ENCODE data around the gene BTN2A1. TPM values are rescaled to one million over a fixed set of nuclear protein-coding genes. Genes with fewer than 3 reads are reported as not detected.

Gene BTN2A1
- total and polyA plus RNA-seq, 9 of the 15 experiments (the other 6 are each of a cell fraction or from before 2014, with no cell fraction given) = 6.7 to 22.1 (median 16.4) TPM

- Histone ChIP-seq H3K4me1 (replicated peaks in 1 of 2; ENCODE audit: control insufficient read depth in 2 of 2, insufficient read depth in 2 of 2, low read length in 2 of 2) (peaks cover 32 to 56% of the 10 kb centered on the region in 2 experiments), H4K20me1 (replicated peaks; ENCODE audit: control insufficient read depth, insufficient read depth, low read length) (no peaks in the 10 kb centered on the region), H3K27ac (ENCODE audit: extremely low read depth, low read depth, low read length) (peak overlapping the region; percentile 55), H2AFZ (ENCODE audit: low read depth, low read length) (peak overlapping the region; percentile 53), H3K4me2 (ENCODE audit: insufficient read depth, low read length) (peak overlapping the region; percentile 40), H3K4me3 (no peak overlapping the region), H3K27me3 (ENCODE audit: control insufficient read depth in 2 of 2, insufficient read depth in 2 of 2, low read length in 2 of 2) (no peaks in the 10 kb centered on the region), H3K79me2 (ENCODE audit: control insufficient read depth, insufficient read depth, low read length) (no peaks in the 10 kb centered on the region), H3K9me3 (replicated peaks; ENCODE audit: control insufficient read depth, insufficient read depth, low read depth, low read length) (no peaks in the 10 kb centered on the region), H3K9ac (ENCODE audit: insufficient read depth in 1 of 2, low read depth in 2 of 2, low read length in 2 of 2) (peak overlapping the region in 1 of 2 experiments; percentile 20; a peak in 2 of 4 replicates), H3K9me1 (ENCODE audit: control insufficient read depth, insufficient read depth, low read length) (no peaks in the 10 kb centered on the region), H3K36me3 (ENCODE audit: control insufficient read depth, insufficient read depth, low read length) (no peaks in the 10 kb centered on the region)
- FAIRE-seq = peak; percentile 79
- intact Hi-C loops (cut with micrococcal nuclease) (no loop called here), in situ Hi-C loops (cut with MboI) (no loop called here)
- DNase-seq (ENCODE audit: extremely low read depth in 1 of 4, low spot score in 3 of 4) = peak in 2 of 4 experiments; percentile 65 to 77
- ChIA-PET CTCF (ENCODE audit: low intra/inter-chr PET ratio) (no interaction called here), POLR2A (interaction anchor here (1.1 to 1.6 kb wide), 2 partner anchors 34 to 290 kb away, joined by 4 to 5 read pairs; a partner anchor contains a TSS)
- ATAC-seq = peak; percentile 6; the same call in 2 of the 3 replicates
- no TSS peak for BruUV-seq (replicated peaks)
- WGBS (ENCODE audit: insufficient coverage, low coverage, missing lambda C conversion rate) = 4% methylated on average over 2 of the region's 2 CpGs
- peak; percentile 36; the same call in 1 of the 2 replicates for TF ChIP-seq SMARCA4 (IDR thresholded peaks at IDR 0.05)
- no peak for TF ChIP-seq FOXA3 (CRISPR knock-in tag; conservative IDR thresholded peaks at IDR 0.05 in 1 of 2, IDR thresholded peaks at IDR 0.05 in 1 of 2)
- TF ChIP-seq DIDO1 (tag; IDR thresholded peaks at IDR 0.05; ENCODE audit: low read depth) = no peak
- no peak for TF ChIP-seq GTF2A2 (tag; IDR thresholded peaks at IDR 0.05)
- 0 out of 2 replicates have a peak, but pooled peaks have one; percentile 46 for TF ChIP-seq SMARCA5 (IDR thresholded peaks at IDR 0.05)
- TF ChIP-seq ZNF444 (CRISPR knock-in tag; IDR thresholded peaks at IDR 0.05) = no peak
- peak; percentile 26; the same call in 1 of the 2 replicates for TF ChIP-seq HDGF (IDR thresholded peaks at IDR 0.05)
- no peak for TF ChIP-seq FOS (IDR thresholded peaks at IDR 0.05; ENCODE audit: extremely low read depth, insufficient read length)
- no peak for TF ChIP-seq ZBTB17 (CRISPR knock-in tag; IDR thresholded peaks at IDR 0.05)
- no peak for TF ChIP-seq NR1H2 (CRISPR knock-in tag; IDR thresholded peaks at IDR 0.05)
- no peak for TF ChIP-seq ZNF778 (CRISPR knock-in tag; IDR thresholded peaks at IDR 0.05)
- TF ChIP-seq PRPF4 (IDR thresholded peaks at IDR 0.05; ENCODE audit: insufficient read depth, low read depth, low read length, poor library complexity, severe bottlenecking) = no peak
- TF ChIP-seq ZNF347 (CRISPR knock-in tag; IDR thresholded peaks at IDR 0.05; ENCODE audit: low read depth) = no peak
- TF ChIP-seq, protein P1, sequence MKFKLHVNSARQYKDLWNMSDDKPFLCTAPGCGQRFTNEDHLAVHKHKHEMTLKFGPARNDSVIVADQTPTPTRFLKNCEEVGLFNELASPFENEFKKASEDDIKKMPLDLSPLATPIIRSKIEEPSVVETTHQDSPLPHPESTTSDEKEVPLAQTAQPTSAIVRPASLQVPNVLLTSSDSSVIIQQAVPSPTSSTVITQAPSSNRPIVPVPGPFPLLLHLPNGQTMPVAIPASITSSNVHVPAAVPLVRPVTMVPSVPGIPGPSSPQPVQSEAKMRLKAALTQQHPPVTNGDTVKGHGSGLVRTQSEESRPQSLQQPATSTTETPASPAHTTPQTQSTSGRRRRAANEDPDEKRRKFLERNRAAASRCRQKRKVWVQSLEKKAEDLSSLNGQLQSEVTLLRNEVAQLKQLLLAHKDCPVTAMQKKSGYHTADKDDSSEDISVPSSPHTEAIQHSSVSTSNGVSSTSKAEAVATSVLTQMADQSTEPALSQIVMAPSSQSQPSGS (CRISPR knock-in tag; IDR thresholded peaks at IDR 0.05) = no peak
- TF ChIP-seq FOXJ3 (CRISPR knock-in tag; IDR thresholded peaks at IDR 0.05) = no peak
- TF ChIP-seq YY1 (IDR thresholded peaks at IDR 0.05; ENCODE audit: borderline replicate concordance in 1 of 3, control insufficient read depth in 1 of 3, extremely low read depth in 1 of 3, insufficient read depth in 3 of 3, insufficient read length in 1 of 3, insufficient replicate concordance in 2 of 3, low read depth in 1 of 3, low read length in 2 of 3) = no peak
- no peak for TF ChIP-seq ZNF282 (CRISPR knock-in tag; IDR thresholded peaks at IDR 0.05)
- TF ChIP-seq ZNF232 (CRISPR knock-in tag; IDR thresholded peaks at IDR 0.05) = no peak
- no peak for TF ChIP-seq SREBF1 (IDR thresholded peaks at IDR 0.05; ENCODE audit: borderline replicate concordance, low read depth, low read length)
- TF ChIP-seq NBN (IDR thresholded peaks at IDR 0.05; ENCODE audit: low read depth) = peak; percentile 68; the same call in 1 of the 2 replicates
- 0 out of 4 replicates have a peak, but pooled peaks of 1 of the 2 experiments have one; percentile 22 for TF ChIP-seq KDM1A (IDR thresholded peaks at IDR 0.05)
- TF ChIP-seq NFE2L1 (tag; IDR thresholded peaks at IDR 0.05; ENCODE audit: borderline replicate concordance, low read depth) = no peak
- TF ChIP-seq KAT8 (IDR thresholded peaks at IDR 0.05; ENCODE audit: low read depth) = no peak
Observed at GRCh38 chr6:26478100-26478984, 20.6 kb downstream of the BTN2A1 start.
